Measurements from ENCODE around the gene SYNPR.

The SYNPR gene

GRCh38 chr3:63385629-63386028 lies 107.5 kb downstream of the SYNPR start:
- TF ChIP-seq, protein P1, sequence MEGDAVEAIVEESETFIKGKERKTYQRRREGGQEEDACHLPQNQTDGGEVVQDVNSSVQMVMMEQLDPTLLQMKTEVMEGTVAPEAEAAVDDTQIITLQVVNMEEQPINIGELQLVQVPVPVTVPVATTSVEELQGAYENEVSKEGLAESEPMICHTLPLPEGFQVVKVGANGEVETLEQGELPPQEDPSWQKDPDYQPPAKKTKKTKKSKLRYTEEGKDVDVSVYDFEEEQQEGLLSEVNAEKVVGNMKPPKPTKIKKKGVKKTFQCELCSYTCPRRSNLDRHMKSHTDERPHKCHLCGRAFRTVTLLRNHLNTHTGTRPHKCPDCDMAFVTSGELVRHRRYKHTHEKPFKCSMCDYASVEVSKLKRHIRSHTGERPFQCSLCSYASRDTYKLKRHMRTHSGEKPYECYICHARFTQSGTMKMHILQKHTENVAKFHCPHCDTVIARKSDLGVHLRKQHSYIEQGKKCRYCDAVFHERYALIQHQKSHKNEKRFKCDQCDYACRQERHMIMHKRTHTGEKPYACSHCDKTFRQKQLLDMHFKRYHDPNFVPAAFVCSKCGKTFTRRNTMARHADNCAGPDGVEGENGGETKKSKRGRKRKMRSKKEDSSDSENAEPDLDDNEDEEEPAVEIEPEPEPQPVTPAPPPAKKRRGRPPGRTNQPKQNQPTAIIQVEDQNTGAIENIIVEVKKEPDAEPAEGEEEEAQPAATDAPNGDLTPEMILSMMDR (IDR thresholded peaks at IDR 0.05; ENCODE audit: low read depth, low read length), result no peak
- H3K4me3 ChIP-seq (ENCODE audit: low read depth, low read length), result no peak overlapping the region
- in situ Hi-C loops (cut with HindIII; ENCODE audit: low sequenced_read_pairs), result no loop called here
- DNase-seq (ENCODE audit: low read depth, low spot score), result no peak

GRCh38 chr3:63386568-63386967 lies 108.5 kb downstream of the SYNPR start:
- TF ChIP-seq, protein P1 (IDR thresholded peaks at IDR 0.05; ENCODE audit: low read depth, low read length), result no peak
- H3K4me3 ChIP-seq (ENCODE audit: low read depth, low read length), result no peak overlapping the region
- DNase-seq (ENCODE audit: low read depth, low spot score), result no peak
- in situ Hi-C loops (cut with HindIII; ENCODE audit: low sequenced_read_pairs), result no loop called here

GRCh38 chr3:63387568-63387967 lies 109.5 kb downstream of the SYNPR start:
- in situ Hi-C loops (cut with HindIII; ENCODE audit: low sequenced_read_pairs), result no loop called here
- no peak overlapping the region for H3K4me3 ChIP-seq (ENCODE audit: low read depth, low read length)
- peak; percentile 59 for DNase-seq (ENCODE audit: low read depth, low spot score)
- TF ChIP-seq, protein P1 (IDR thresholded peaks at IDR 0.05; ENCODE audit: low read depth, low read length), result no peak

DNA sequence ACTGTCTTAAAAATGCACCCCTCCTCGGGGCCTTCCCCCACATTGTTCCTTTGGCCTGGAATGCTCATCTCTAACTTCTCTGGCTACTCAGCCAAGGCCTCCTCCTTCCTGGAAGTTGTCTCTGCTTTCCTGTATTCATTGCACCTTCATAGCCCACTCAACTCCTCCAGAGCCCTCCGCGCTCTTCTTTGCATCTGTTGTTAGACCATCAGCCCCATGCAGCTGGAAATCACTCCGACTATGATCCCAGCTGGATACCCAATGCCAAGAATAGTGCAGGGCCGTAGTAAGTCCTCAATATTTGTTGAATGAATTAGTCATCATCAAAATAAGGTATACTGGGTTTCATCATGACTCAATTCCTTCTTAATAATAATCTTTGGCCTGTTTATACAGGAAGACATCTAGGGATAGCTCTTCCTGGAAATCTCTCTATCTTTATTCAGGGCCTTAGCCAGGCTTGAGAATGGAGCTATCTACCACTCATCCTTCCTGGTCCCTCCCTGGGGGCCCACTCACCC lies 112.7 kb downstream of the SYNPR start:
- no peak overlapping the region for H3K4me3 ChIP-seq (ENCODE audit: low read depth, low read length)
- TF ChIP-seq, protein P1 (IDR thresholded peaks at IDR 0.05; ENCODE audit: low read depth, low read length), result no peak
- peak; percentile 22 for DNase-seq (ENCODE audit: low read depth, low spot score)
- in situ Hi-C loops (cut with HindIII; ENCODE audit: low sequenced_read_pairs), result no loop called here

DNA sequence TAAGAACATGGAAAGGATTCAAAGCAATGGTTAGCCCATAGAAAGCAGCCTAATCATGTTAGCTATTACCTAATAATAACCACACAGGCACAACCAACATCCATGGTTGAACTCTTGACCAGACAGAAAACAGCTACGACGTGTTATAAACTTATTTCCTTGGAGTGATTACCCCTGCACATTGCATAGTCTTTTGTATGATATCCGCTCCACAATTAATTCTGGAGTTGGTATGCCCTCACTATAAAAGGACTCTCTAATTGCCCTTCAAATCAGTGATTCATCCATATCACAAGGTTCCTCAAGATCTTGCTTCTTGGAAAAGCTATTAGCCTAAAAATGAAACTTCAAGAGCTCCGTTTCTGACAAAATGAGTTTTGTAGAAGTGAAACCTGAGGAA lies 117.9 kb downstream of the SYNPR start:
- no peak overlapping the region for H3K4me3 ChIP-seq (ENCODE audit: low read depth, low read length)
- in situ Hi-C loops (cut with HindIII; ENCODE audit: low sequenced_read_pairs), result no loop called here
- TF ChIP-seq, protein P1 (IDR thresholded peaks at IDR 0.05; ENCODE audit: low read depth, low read length), result no peak
- DNase-seq (ENCODE audit: low read depth, low spot score), result peak; percentile 16

DNA sequence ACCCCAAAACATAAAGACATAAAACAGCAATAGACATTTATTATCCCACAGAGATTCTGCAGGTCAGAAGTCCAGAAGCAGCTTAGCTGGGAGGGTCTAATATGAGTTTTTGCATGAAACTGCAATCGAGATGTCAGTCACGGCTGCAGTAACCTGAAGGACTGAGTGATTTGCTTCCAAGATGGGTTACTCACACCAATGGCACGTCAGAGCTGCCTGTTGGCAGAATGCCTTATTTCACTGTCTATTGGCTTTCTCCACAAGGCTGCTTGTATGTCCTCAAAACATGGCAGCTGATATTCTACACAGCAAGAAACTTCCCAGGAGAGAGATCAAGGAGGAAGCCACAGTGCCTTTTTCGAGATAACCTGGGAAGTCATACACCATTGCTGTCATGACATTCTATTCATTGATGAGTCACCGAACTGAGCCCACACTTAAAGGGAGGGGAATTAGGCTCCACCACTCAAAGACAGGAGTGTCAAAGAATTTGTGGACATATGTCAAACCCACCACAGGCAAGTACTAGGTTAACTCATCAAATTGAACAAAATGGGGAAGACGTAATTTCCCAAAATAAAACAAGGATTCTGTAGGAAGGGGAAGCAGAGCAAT lies 122.2 kb downstream of the SYNPR start:
- H3K4me3 ChIP-seq (ENCODE audit: low read depth, low read length), result no peak overlapping the region
- in situ Hi-C loops (cut with HindIII; ENCODE audit: low sequenced_read_pairs), result no loop called here
- peak; percentile 13 for DNase-seq (ENCODE audit: low read depth, low spot score)
- TF ChIP-seq, protein P1 (IDR thresholded peaks at IDR 0.05; ENCODE audit: low read depth, low read length), result no peak

All from astrocyte of the spinal cord (primary cell).